OCI-LY3 (cell line): Measurements from ENCODE around the gene ANKFN1.

ENCODE experiments used
- H2AFZ ChIP-seq: fragments of 200-600, 300-600 bp; shearing (Covaris generic); 2 replicates; pipeline ENCODE4 v1.6.0; 2014; ENCODE audit warnings: antibody characterized with exemption, low read depth, low read length
- H3K27ac ChIP-seq: fragments of 200-600, 300-600 bp; sonication (generic); 2 replicates; pipeline ENCODE4 v1.5.1; 2014; ENCODE audit warnings: mild to moderate bottlenecking, low read length, moderate library complexity, mixed read lengths
- H3K27me3 ChIP-seq: fragments of 200-600, 300-600 bp; sonication (generic); 2 replicates; pipeline ENCODE4 v1.6.1; 2014; ENCODE audit warnings: low read depth, low read length, mixed read lengths
- H3K36me3 ChIP-seq: fragments of 200-600, 300-600 bp; sonication (generic); replicated peaks from 2 replicates; pipeline ENCODE3; 2014; ENCODE audit warnings: low read depth, low read length, mixed read lengths
- H3K4me1 ChIP-seq: fragments of 300-600, 200-600 bp; sonication (generic); 2 replicates; pipeline ENCODE4 v1.6.1; 2014; ENCODE audit warnings: low read length, mixed read lengths
- H3K4me2 ChIP-seq: fragments of 200-600, 300-600 bp; sonication (generic); 2 replicates; pipeline ENCODE4 v1.6.1; 2014; ENCODE audit warnings: low read length, mixed read lengths
- H3K4me3 ChIP-seq: fragments of 300-600, 200-600 bp; sonication (generic); 2 replicates; pipeline ENCODE4 v1.5.1; 2014; ENCODE audit warnings: antibody characterized with exemption, mild to moderate bottlenecking, low read length, moderate library complexity
- H3K79me2 ChIP-seq: fragments of 300-600, 200-600 bp; shearing (Covaris generic); 2 replicates; pipeline ENCODE4 v1.6.1; 2014; ENCODE audit warnings: mild to moderate bottlenecking, low read length, mixed read lengths
- H3K9ac ChIP-seq: fragments of 300-600, 200-600 bp; shearing (Covaris generic); 2 replicates; pipeline ENCODE4 v1.6.0; 2014; ENCODE audit warnings: mild to moderate bottlenecking, low read length, moderate library complexity
- H3K9me3 ChIP-seq: fragments of 200-600, 300-600 bp; shearing (Covaris generic); 2 replicates; pipeline ENCODE4 v1.6.1; 2014; ENCODE audit warnings: low read length, mixed read lengths; ENCODE audit not compliant: insufficient read depth
- H4K20me1 ChIP-seq: fragments of 200-600, 300-600 bp; sonication (generic); 2 replicates; pipeline ENCODE4 v1.6.1; 2016; ENCODE audit warnings: low read length, mixed read lengths; ENCODE audit not compliant: insufficient read depth
- EZH2phosphoT487 ChIP-seq: fragments of 200-600 bp; shearing (Covaris generic); IDR thresholded peaks from 2 replicates; pipeline ENCODE4 v1.6.1; 2018; ENCODE audit warnings: antibody characterized with exemption, mixed run types, low read depth
- TF ChIP-seq, protein P1 (sequence below): fragments of 200-600, 300-600 bp; sonication (generic); IDR thresholded peaks from 2 replicates; pipeline ENCODE4 v1.5.1; 2014; ENCODE audit warnings: antibody characterized with exemption, low read length, low read depth

The ANKFN1 gene

GRCh38 chr17:56119191-56119590, 34.1 kb upstream of the ANKFN1 start:
- no peak overlapping the region for H3K27ac ChIP-seq
- no peaks in the 10 kb centered on the region for H3K4me1 ChIP-seq
- H3K9me3 ChIP-seq = no peaks in the 10 kb centered on the region
- H3K79me2 ChIP-seq = no peaks in the 10 kb centered on the region
- no peak overlapping the region for H2AFZ ChIP-seq
- no peak overlapping the region for H3K4me3 ChIP-seq
- TF ChIP-seq, protein P1, sequence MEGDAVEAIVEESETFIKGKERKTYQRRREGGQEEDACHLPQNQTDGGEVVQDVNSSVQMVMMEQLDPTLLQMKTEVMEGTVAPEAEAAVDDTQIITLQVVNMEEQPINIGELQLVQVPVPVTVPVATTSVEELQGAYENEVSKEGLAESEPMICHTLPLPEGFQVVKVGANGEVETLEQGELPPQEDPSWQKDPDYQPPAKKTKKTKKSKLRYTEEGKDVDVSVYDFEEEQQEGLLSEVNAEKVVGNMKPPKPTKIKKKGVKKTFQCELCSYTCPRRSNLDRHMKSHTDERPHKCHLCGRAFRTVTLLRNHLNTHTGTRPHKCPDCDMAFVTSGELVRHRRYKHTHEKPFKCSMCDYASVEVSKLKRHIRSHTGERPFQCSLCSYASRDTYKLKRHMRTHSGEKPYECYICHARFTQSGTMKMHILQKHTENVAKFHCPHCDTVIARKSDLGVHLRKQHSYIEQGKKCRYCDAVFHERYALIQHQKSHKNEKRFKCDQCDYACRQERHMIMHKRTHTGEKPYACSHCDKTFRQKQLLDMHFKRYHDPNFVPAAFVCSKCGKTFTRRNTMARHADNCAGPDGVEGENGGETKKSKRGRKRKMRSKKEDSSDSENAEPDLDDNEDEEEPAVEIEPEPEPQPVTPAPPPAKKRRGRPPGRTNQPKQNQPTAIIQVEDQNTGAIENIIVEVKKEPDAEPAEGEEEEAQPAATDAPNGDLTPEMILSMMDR = no peak
- no peak for TF ChIP-seq EZH2phosphoT487
- H4K20me1 ChIP-seq = no peaks in the 10 kb centered on the region
- no peaks in the 10 kb centered on the region for H3K36me3 ChIP-seq
- H3K4me2 ChIP-seq = no peak overlapping the region
- no peak overlapping the region for H3K9ac ChIP-seq
- H3K27me3 ChIP-seq = peaks cover 34% of the 10 kb centered on the region

- TF ChIP-seq, protein P1 = no peak
- no peak for TF ChIP-seq EZH2phosphoT487
- no peaks in the 10 kb centered on the region for H4K20me1 ChIP-seq
- H3K36me3 ChIP-seq = no peaks in the 10 kb centered on the region
- no peak overlapping the region for H2AFZ ChIP-seq
- H3K9me3 ChIP-seq = no peaks in the 10 kb centered on the region
- no peak overlapping the region for H3K27ac ChIP-seq
- no peak overlapping the region for H3K4me2 ChIP-seq
- no peaks in the 10 kb centered on the region for H3K79me2 ChIP-seq
- no peaks in the 10 kb centered on the region for H3K4me1 ChIP-seq
- no peak overlapping the region for H3K4me3 ChIP-seq
- peaks cover 27% of the 10 kb centered on the region for H3K27me3 ChIP-seq
- H3K9ac ChIP-seq = no peak overlapping the region
Observed at GRCh38 chr17:56119936-56120335, 33.3 kb upstream of the ANKFN1 start.

DNA sequence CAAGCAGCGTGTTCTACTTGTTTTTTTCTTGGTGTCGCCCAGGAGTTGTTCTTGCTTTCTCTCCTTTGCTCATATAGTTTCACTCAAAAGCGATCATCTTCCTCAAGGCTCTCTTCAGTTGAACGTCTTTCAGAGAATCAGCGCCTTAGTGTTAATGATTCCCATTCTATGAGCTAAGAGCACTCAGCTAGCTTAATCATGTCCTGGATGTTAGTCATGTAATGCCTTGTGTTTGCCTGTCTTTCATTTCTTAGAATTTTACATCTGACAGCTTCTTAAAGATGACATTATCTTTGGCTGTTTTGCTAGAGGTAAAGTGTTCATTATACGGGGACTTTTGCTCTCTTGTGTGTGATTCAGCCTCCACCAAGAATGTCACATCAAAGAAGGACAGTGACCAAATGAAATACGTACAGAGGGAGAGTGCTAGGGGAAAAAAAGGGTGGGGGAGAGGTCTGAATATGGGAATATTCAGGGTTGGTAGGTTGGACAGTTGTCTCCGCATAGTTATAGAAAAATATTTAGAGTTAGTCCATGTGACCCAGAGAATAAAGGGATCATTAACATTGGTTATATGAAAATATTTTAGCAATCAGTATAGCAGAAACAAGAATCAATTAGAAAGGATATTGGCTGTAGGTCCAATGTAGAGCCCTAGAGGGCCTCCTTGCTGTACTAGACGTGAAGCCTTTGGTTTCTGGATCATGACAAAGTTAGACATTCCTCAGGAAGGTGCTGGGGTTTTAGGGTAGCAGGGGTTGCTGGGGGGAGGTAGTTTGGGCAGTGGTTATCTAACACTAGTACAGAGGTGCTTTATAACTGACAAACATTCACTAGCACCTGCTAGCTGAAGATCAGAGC, 31.9 kb upstream of the ANKFN1 start:
- Histone ChIP-seq H3K79me2 (no peaks in the 10 kb centered on the region), H3K27ac (no peak overlapping the region), H3K27me3 (peaks cover 27% of the 10 kb centered on the region), H3K9ac (no peak overlapping the region), H3K9me3 (no peaks in the 10 kb centered on the region), H3K4me2 (no peak overlapping the region), H3K4me3 (no peak overlapping the region), H3K36me3 (no peaks in the 10 kb centered on the region), H4K20me1 (no peaks in the 10 kb centered on the region), H2AFZ (no peak overlapping the region), H3K4me1 (no peaks in the 10 kb centered on the region)
- no peak for TF ChIP-seq EZH2phosphoT487
- TF ChIP-seq, protein P1 = 0 out of 2 replicates have a peak, but pooled peaks have one; percentile 13

GRCh38 chr17:56125830-56126819, 27.1 kb upstream of the ANKFN1 start:
- Histone ChIP-seq H3K36me3 (no peaks in the 10 kb centered on the region), H2AFZ (no peak overlapping the region), H3K4me2 (no peak overlapping the region), H3K9ac (no peak overlapping the region), H3K4me1 (no peaks in the 10 kb centered on the region), H3K79me2 (no peaks in the 10 kb centered on the region), H4K20me1 (no peaks in the 10 kb centered on the region), H3K9me3 (no peaks in the 10 kb centered on the region), H3K27me3 (peaks cover 21% of the 10 kb centered on the region), H3K4me3 (no peak overlapping the region), H3K27ac (no peak overlapping the region)
- TF ChIP-seq, protein P1 = peak; percentile 57
- TF ChIP-seq EZH2phosphoT487 = no peak
